HG02973 (cell line): ENCODE results near the gene RGS14.
A peak's percentile ranks its signal among the peaks of the same experiment; 100 is the strongest.

ENCODE experiments used
- ATAC-seq: cut with Tn5 transposase; IDR thresholded peaks from one replicate; pipeline ENCODE4 v1.9.1; 2021; ENCODE audit warnings: moderate library complexity; ENCODE audit not compliant: unreplicated experiment

Gene RGS14

GRCh38 chr5:177362610-177363507 is 5.1 kb downstream of the RGS14 start:
- peak; percentile 39 for ATAC-seq

- no peak for ATAC-seq
These were observed 5.8 kb downstream of the RGS14 start for GRCh38 chr5:177363565-177363964.

GRCh38 chr5:177364159-177364962 is 6.6 kb downstream of the RGS14 start:
- ATAC-seq: no peak

- no peak for ATAC-seq
These were observed 8.3 kb downstream of the RGS14 start for GRCh38 chr5:177365845-177366527.

- ATAC-seq: no peak
These were observed 9.0 kb downstream of the RGS14 start for GRCh38 chr5:177366528-177367322.

GRCh38 chr5:177367323-177367848 is 9.7 kb downstream of the RGS14 start:
- ATAC-seq: no peak

GRCh38 chr5:177367981-177368868 is 10.5 kb downstream of the RGS14 start:
- no peak for ATAC-seq

GRCh38 chr5:177368869-177369644 is 11.3 kb downstream of the RGS14 start:
- no peak for ATAC-seq

GRCh38 chr5:177369645-177370440 is 12.1 kb downstream of the RGS14 start:
- no peak for ATAC-seq

- ATAC-seq: peak; percentile 46
These were observed 12.9 kb downstream of the RGS14 start for GRCh38 chr5:177370488-177371119.

- no peak for ATAC-seq
These were observed 13.7 kb downstream of the RGS14 start for GRCh38 chr5:177371120-177372033.

- no peak for ATAC-seq
These were observed 14.5 kb downstream of the RGS14 start for GRCh38 chr5:177372034-177372896.

- no peak for ATAC-seq
These were observed 15.2 kb downstream of the RGS14 start for GRCh38 chr5:177372910-177373309.

GRCh38 chr5:177373806-177374205 is 16.1 kb downstream of the RGS14 start:
- ATAC-seq: no peak

- no peak for ATAC-seq
These were observed 16.5 kb downstream of the RGS14 start for GRCh38 chr5:177374211-177374610.
